ENCODE measurements around the gene KMT2C.

The KMT2C gene

GRCh38 chr7:152315845-152316244, 120.0 kb downstream of the KMT2C start:
- H4K20me1 ChIP-seq (ENCODE audit: low read depth, low read length): peaks cover 12% of the 10 kb centered on the region; the same call in 1 of the 2 replicates
- no peak overlapping the region for H3K9ac ChIP-seq (ENCODE audit: low read length)
- peaks cover 31% of the 10 kb centered on the region for H3K36me3 ChIP-seq (ENCODE audit: low read length)
- H3K27ac ChIP-seq (ENCODE audit: low read depth, low read length): no peak overlapping the region
- TF ChIP-seq, protein P1, sequence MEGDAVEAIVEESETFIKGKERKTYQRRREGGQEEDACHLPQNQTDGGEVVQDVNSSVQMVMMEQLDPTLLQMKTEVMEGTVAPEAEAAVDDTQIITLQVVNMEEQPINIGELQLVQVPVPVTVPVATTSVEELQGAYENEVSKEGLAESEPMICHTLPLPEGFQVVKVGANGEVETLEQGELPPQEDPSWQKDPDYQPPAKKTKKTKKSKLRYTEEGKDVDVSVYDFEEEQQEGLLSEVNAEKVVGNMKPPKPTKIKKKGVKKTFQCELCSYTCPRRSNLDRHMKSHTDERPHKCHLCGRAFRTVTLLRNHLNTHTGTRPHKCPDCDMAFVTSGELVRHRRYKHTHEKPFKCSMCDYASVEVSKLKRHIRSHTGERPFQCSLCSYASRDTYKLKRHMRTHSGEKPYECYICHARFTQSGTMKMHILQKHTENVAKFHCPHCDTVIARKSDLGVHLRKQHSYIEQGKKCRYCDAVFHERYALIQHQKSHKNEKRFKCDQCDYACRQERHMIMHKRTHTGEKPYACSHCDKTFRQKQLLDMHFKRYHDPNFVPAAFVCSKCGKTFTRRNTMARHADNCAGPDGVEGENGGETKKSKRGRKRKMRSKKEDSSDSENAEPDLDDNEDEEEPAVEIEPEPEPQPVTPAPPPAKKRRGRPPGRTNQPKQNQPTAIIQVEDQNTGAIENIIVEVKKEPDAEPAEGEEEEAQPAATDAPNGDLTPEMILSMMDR (IDR thresholded peaks at IDR 0.05; ENCODE audit: insufficient read depth, low read length, poor library complexity, severe bottlenecking): no peak
- TF ChIP-seq EZH2phosphoT487 (conservative IDR thresholded peaks at IDR 0.05; ENCODE audit: low read length): no peak
- H3F3A ChIP-seq (ENCODE audit: insufficient read depth): no peaks in the 10 kb centered on the region; the same call in 1 of the 2 replicates
- H2AFZ ChIP-seq (ENCODE audit: low read depth, low read length, severe bottlenecking): no peak overlapping the region
- peaks cover 74% of the 10 kb centered on the region for H3K79me2 ChIP-seq (ENCODE audit: insufficient read depth, low read length)
- no peak overlapping the region for H3K4me3 ChIP-seq (ENCODE audit: insufficient read depth, low read length, poor library complexity, severe bottlenecking)
- H3K9me3 ChIP-seq (ENCODE audit: insufficient read depth, low read length): no peaks in the 10 kb centered on the region
- no peaks in the 10 kb centered on the region for H3K9me2 ChIP-seq (replicated peaks; ENCODE audit: insufficient read depth, low read length)
- no peak overlapping the region for H3K4me2 ChIP-seq (ENCODE audit: low read depth, low read length, poor library complexity, severe bottlenecking)
- no peaks in the 10 kb centered on the region for H3K27me3 ChIP-seq (ENCODE audit: low read length)

GRCh38 chr7:152313831-152314604, 121.8 kb downstream of the KMT2C start:
- Histone ChIP-seq H3K9me3 (ENCODE audit: insufficient read depth, low read length) (no peaks in the 10 kb centered on the region), H2AFZ (ENCODE audit: low read depth, low read length, severe bottlenecking) (no peak overlapping the region), H3K27ac (ENCODE audit: low read depth, low read length) (no peak overlapping the region), H3K9ac (ENCODE audit: low read length) (no peak overlapping the region), H3K4me3 (ENCODE audit: insufficient read depth, low read length, poor library complexity, severe bottlenecking) (no peak overlapping the region), H3F3A (ENCODE audit: insufficient read depth) (no peaks in the 10 kb centered on the region; the same call in 1 of the 2 replicates), H3K27me3 (ENCODE audit: low read length) (no peaks in the 10 kb centered on the region), H3K36me3 (ENCODE audit: low read length) (peaks cover 33% of the 10 kb centered on the region), H3K9me2 (replicated peaks; ENCODE audit: insufficient read depth, low read length) (no peaks in the 10 kb centered on the region), H3K4me2 (ENCODE audit: low read depth, low read length, poor library complexity, severe bottlenecking) (no peak overlapping the region), H4K20me1 (ENCODE audit: low read depth, low read length) (peaks cover 12% of the 10 kb centered on the region; the same call in 1 of the 2 replicates), H3K79me2 (ENCODE audit: insufficient read depth, low read length) (peaks cover 63% of the 10 kb centered on the region)
- TF ChIP-seq, protein P1 (IDR thresholded peaks at IDR 0.05; ENCODE audit: insufficient read depth, low read length, poor library complexity, severe bottlenecking): no peak
- no peak for TF ChIP-seq EZH2phosphoT487 (conservative IDR thresholded peaks at IDR 0.05; ENCODE audit: low read length)

- peaks cover 12% of the 10 kb centered on the region; the same call in 1 of the 2 replicates for H4K20me1 ChIP-seq (ENCODE audit: low read depth, low read length)
- H3K9me3 ChIP-seq (ENCODE audit: insufficient read depth, low read length): no peaks in the 10 kb centered on the region
- no peaks in the 10 kb centered on the region for H3K27me3 ChIP-seq (ENCODE audit: low read length)
- H3K27ac ChIP-seq (ENCODE audit: low read depth, low read length): no peak overlapping the region
- TF ChIP-seq EZH2phosphoT487 (conservative IDR thresholded peaks at IDR 0.05; ENCODE audit: low read length): no peak
- TF ChIP-seq, protein P1 (IDR thresholded peaks at IDR 0.05; ENCODE audit: insufficient read depth, low read length, poor library complexity, severe bottlenecking): no peak
- no peaks in the 10 kb centered on the region for H3K9me2 ChIP-seq (replicated peaks; ENCODE audit: insufficient read depth, low read length)
- H2AFZ ChIP-seq (ENCODE audit: low read depth, low read length, severe bottlenecking): no peak overlapping the region
- H3K4me3 ChIP-seq (ENCODE audit: insufficient read depth, low read length, poor library complexity, severe bottlenecking): no peak overlapping the region
- H3K4me2 ChIP-seq (ENCODE audit: low read depth, low read length, poor library complexity, severe bottlenecking): no peak overlapping the region
- peaks cover 56% of the 10 kb centered on the region for H3K79me2 ChIP-seq (ENCODE audit: insufficient read depth, low read length)
- H3K36me3 ChIP-seq (ENCODE audit: low read length): peaks cover 36% of the 10 kb centered on the region
- no peak overlapping the region for H3K9ac ChIP-seq (ENCODE audit: low read length)
- no peaks in the 10 kb centered on the region; the same call in 1 of the 2 replicates for H3F3A ChIP-seq (ENCODE audit: insufficient read depth)
Observed at GRCh38 chr7:152313217-152313616, 122.6 kb downstream of the KMT2C start.
